SK-N-SH (cell line): ENCODE results near the gene DLEC1. TPM values are rescaled to one million over a fixed set of nuclear protein-coding genes. Genes with fewer than 3 reads are reported as not detected.

Source experiments
- polyA plus RNA-seq, 3 experiments: library from polyadenylated mRNA; depleted of rRNA; stranded (reverse); fragments of >200 nt; gene quantifications; 2 replicates each; pipeline ENCODE4 v1.2.3, GENCODE V29; 2012
- small RNA-seq, 7 experiments: library from RNA; depleted of rRNA; stranded (forward); fragments of <200 nt; gene quantifications; one replicate each; pipeline ENCODE3, GENCODE V24; 2012

The DLEC1 gene
- polyA plus RNA-seq, 1 of the 3 experiments (the other 2 are of a cell fraction) = 0.02 TPM

Small RNA genes within 50 kb of the gene (small RNA-seq; reads per million reads assigned to genes)
- 0 reads per million in 7 experiments for gene RF00019

Other genes starting within 250 kb of the DLEC1 start
- 22.1 and 26.8 TPM in 2 replicates for gene CTDSPL, start 177.3 kb upstream of the DLEC1 start, polyA plus RNA-seq (2012; rRNA removed)
- gene VILL, start 48.4 kb upstream of the DLEC1 start, polyA plus RNA-seq (2012; rRNA removed) = 8.6 and 8.8 TPM in 2 replicates
- 15.2 and 20.2 TPM in 2 replicates for gene PLCD1, start 9.6 kb upstream of the DLEC1 start, polyA plus RNA-seq (2012; rRNA removed)
- 86.4 and 101 TPM in 2 replicates for gene ACAA1, start 97.9 kb downstream of the DLEC1 start, polyA plus RNA-seq (2012; rRNA removed)
- 24.0 and 26.9 TPM in 2 replicates for gene MYD88, start 99.5 kb downstream of the DLEC1 start, polyA plus RNA-seq (2012; rRNA removed)
- 22.3 and 31.9 TPM in 2 replicates for gene OXSR1, start 126.3 kb downstream of the DLEC1 start, polyA plus RNA-seq (2012; rRNA removed)
- 0.08 and 0.29 TPM in 2 replicates for gene SLC22A13, start 226.6 kb downstream of the DLEC1 start, polyA plus RNA-seq (2012; rRNA removed)
- gene SLC22A14, start 243.1 kb downstream of the DLEC1 start, polyA plus RNA-seq (2012; rRNA removed) = 0.10 and 0.16 TPM in 2 replicates